ENCODE results near the gene LRMDA. TPM values are rescaled to one million over a fixed set of nuclear protein-coding genes. Genes with fewer than 3 reads are reported as not detected.

The LRMDA gene
- total RNA-seq, 1 donor, result under 0.01 TPM

- TF ChIP-seq, protein P1, sequence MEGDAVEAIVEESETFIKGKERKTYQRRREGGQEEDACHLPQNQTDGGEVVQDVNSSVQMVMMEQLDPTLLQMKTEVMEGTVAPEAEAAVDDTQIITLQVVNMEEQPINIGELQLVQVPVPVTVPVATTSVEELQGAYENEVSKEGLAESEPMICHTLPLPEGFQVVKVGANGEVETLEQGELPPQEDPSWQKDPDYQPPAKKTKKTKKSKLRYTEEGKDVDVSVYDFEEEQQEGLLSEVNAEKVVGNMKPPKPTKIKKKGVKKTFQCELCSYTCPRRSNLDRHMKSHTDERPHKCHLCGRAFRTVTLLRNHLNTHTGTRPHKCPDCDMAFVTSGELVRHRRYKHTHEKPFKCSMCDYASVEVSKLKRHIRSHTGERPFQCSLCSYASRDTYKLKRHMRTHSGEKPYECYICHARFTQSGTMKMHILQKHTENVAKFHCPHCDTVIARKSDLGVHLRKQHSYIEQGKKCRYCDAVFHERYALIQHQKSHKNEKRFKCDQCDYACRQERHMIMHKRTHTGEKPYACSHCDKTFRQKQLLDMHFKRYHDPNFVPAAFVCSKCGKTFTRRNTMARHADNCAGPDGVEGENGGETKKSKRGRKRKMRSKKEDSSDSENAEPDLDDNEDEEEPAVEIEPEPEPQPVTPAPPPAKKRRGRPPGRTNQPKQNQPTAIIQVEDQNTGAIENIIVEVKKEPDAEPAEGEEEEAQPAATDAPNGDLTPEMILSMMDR (IDR thresholded peaks at IDR 0.05; ENCODE audit: insufficient read depth, low read depth, low read length), result no peak
- H3K4me3 ChIP-seq (ENCODE audit: low read depth, low read length), result no peak overlapping the region
- peak; percentile 85 for DNase-seq (ENCODE audit: low read depth)
Measured at GRCh38 chr10:76248649-76249200, 817.3 kb downstream of the LRMDA start.

GRCh38 chr10:76251841-76252671 is 820.6 kb downstream of the LRMDA start:
- TF ChIP-seq, protein P1 (IDR thresholded peaks at IDR 0.05; ENCODE audit: insufficient read depth, low read depth, low read length), result no peak
- H3K4me3 ChIP-seq (ENCODE audit: low read depth, low read length), result no peak overlapping the region
- DNase-seq (ENCODE audit: low read depth), result peak; percentile 100

- no peak for DNase-seq (ENCODE audit: low read depth)
- H3K4me3 ChIP-seq (ENCODE audit: low read depth, low read length), result no peak overlapping the region
- TF ChIP-seq, protein P1 (IDR thresholded peaks at IDR 0.05; ENCODE audit: insufficient read depth, low read depth, low read length), result no peak
Measured at GRCh38 chr10:76252733-76253132, 821.3 kb downstream of the LRMDA start.

DNA sequence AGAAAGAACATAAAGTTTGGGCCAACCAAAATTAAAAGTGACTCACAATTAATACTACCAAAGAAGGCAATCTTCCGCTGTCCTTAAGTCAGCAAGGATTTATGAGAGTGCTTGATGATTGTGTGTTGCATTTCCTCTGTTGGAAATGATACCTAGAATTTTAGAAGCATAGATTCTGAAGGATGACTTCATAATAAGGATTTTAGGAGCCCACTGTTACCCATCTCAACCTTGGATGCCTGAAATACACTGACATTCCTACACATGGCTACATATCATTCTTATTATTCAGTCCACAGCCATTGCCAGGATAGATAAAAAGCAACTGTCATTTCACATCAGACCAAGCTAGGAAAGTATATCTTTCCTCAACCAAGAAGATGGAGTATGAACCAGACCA is 823.8 kb downstream of the LRMDA start:
- H3K4me3 ChIP-seq (ENCODE audit: low read depth, low read length), result no peak overlapping the region
- DNase-seq (ENCODE audit: low read depth), result peak; percentile 26
- TF ChIP-seq, protein P1 (IDR thresholded peaks at IDR 0.05; ENCODE audit: insufficient read depth, low read depth, low read length), result no peak

- TF ChIP-seq, protein P1 (IDR thresholded peaks at IDR 0.05; ENCODE audit: insufficient read depth, low read depth, low read length), result no peak
- no peak overlapping the region for H3K4me3 ChIP-seq (ENCODE audit: low read depth, low read length)
- DNase-seq (ENCODE audit: low read depth), result no peak
Measured at GRCh38 chr10:76257816-76258215, 826.4 kb downstream of the LRMDA start.

- no peak for DNase-seq (ENCODE audit: low read depth)
- TF ChIP-seq, protein P1 (IDR thresholded peaks at IDR 0.05; ENCODE audit: insufficient read depth, low read depth, low read length), result no peak
- H3K4me3 ChIP-seq (ENCODE audit: low read depth, low read length), result no peak overlapping the region
Measured at GRCh38 chr10:76265441-76266113, 834.2 kb downstream of the LRMDA start.

Data from fibroblast of villous mesenchyme (primary cell).